ENCODE measurements around the gene MEGF11. TPM values are rescaled to one million over a fixed set of nuclear protein-coding genes. Genes with fewer than 3 reads are reported as not detected.
A peak's percentile ranks its signal among the peaks of the same experiment; 100 is the strongest.

The MEGF11 gene
- total and polyA plus RNA-seq, 10 donors: 0.02 to 0.61 (median 0.23) TPM; not detected in 4

GRCh38 chr15:66294932-66295235 is 41.3 kb upstream of the MEGF11 start:
- no peak for DNase-seq
- H3K9me3 ChIP-seq: no peaks in the 10 kb centered on the region
- peaks cover 12 to 66% (median 41%) of the 10 kb centered on the region in 6 donors for H3K4me1 ChIP-seq
- intact Hi-C loops (cut with DNase I; ENCODE audit: low total_unique reads): loop anchor here (5.0 kb wide), 1 partner anchor 202 kb away; the partner anchor contains the start of gene SNAPC5
- H3K27ac ChIP-seq: peak overlapping the region in 5 of 8 donors; percentile 90 to 96 (median 93)
- H3K36me3 ChIP-seq: peaks cover 0 to 25% (median 0%) of the 10 kb centered on the region in 6 donors
- no peak for TF ChIP-seq POLR2A (IDR thresholded peaks at IDR 0.05)
- TF ChIP-seq, protein P1, sequence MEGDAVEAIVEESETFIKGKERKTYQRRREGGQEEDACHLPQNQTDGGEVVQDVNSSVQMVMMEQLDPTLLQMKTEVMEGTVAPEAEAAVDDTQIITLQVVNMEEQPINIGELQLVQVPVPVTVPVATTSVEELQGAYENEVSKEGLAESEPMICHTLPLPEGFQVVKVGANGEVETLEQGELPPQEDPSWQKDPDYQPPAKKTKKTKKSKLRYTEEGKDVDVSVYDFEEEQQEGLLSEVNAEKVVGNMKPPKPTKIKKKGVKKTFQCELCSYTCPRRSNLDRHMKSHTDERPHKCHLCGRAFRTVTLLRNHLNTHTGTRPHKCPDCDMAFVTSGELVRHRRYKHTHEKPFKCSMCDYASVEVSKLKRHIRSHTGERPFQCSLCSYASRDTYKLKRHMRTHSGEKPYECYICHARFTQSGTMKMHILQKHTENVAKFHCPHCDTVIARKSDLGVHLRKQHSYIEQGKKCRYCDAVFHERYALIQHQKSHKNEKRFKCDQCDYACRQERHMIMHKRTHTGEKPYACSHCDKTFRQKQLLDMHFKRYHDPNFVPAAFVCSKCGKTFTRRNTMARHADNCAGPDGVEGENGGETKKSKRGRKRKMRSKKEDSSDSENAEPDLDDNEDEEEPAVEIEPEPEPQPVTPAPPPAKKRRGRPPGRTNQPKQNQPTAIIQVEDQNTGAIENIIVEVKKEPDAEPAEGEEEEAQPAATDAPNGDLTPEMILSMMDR (IDR thresholded peaks at IDR 0.05 in 8 of 11, conservative IDR thresholded peaks at IDR 0.05 in 3 of 11): no peak
- no peak for TF ChIP-seq POLR2AphosphoS5 (IDR thresholded peaks at IDR 0.05)
- 46 to 61% (median 57%) methylated on average over 3 of the region's 3 CpGs for WGBS, 5 donors
- H3K27me3 ChIP-seq (replicated peaks in 1 of 7): no peaks in the 10 kb centered on the region
- peak overlapping the region in 3 of 8 donors; percentile 75 to 88 (median 79) for H3K4me3 ChIP-seq

DNA sequence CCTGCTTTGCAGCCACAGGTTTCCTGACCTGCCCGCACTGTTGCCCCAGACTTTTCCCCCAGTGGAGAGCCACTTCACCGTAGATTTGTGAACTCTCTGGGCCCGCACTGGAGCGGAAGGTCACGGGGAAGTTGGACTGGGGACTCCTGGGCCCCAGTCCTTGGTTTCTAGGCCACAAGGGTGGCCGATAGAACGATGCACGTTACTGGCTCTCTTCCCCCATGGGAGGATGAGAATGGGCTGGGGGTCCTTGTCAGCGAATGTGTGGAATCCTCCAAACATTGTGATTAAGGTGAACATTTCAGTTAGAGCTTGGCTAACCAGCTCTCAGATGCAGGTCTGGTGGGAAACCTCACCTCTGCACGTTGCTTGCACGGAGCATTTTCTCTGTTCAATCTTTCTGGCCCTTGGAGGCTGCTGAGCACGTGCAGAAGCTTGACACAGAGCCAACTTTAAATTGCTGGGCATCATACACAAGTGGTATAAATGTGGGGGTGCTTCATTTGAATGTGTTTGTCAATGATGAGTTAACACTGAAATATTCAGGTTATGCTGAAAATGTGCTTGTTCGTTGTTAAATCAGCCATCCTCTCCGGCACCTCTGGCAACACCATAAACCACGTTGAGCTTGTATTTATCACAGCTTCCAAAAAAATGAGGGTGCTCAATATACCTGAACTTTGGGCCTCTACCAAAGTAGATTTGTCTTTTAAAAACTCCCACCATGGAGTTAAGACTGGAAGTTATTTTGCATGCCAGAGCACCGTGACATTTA is 40.8 kb upstream of the MEGF11 start:
- peaks cover 0 to 19% (median 0%) of the 10 kb centered on the region in 6 donors for H3K36me3 ChIP-seq
- no peaks in the 10 kb centered on the region for H3K27me3 ChIP-seq (replicated peaks in 1 of 7)
- intact Hi-C loops (cut with DNase I; ENCODE audit: low total_unique reads): loop anchor here (5.0 kb wide), 1 partner anchor 203 kb away; the partner anchor contains the start of gene SNAPC5
- no peaks in the 10 kb centered on the region for H3K9me3 ChIP-seq
- peak overlapping the region; percentile 81 to 96 (median 91) for H3K27ac ChIP-seq
- TF ChIP-seq POLR2AphosphoS5 (IDR thresholded peaks at IDR 0.05) (no peak), POLR2A (IDR thresholded peaks at IDR 0.05) (no peak)
- TF ChIP-seq, protein P1 (IDR thresholded peaks at IDR 0.05 in 8 of 11, conservative IDR thresholded peaks at IDR 0.05 in 3 of 11): no peak
- peaks cover 12 to 66% (median 41%) of the 10 kb centered on the region in 6 donors for H3K4me1 ChIP-seq
- H3K4me3 ChIP-seq: peak overlapping the region; percentile 58 to 88 (median 77)
- 5 to 9% (median 7%) methylated on average over 15 to 16 of the region's 16 CpGs for WGBS, 5 donors
- no peak for DNase-seq

- DNase-seq: peak; percentile 93
- TF ChIP-seq, protein P1 (IDR thresholded peaks at IDR 0.05 in 8 of 11, conservative IDR thresholded peaks at IDR 0.05 in 3 of 11): peak in 1 of 11 experiments; percentile 5
- peak in 1 of 3 donors; percentile 42 for TF ChIP-seq POLR2A (IDR thresholded peaks at IDR 0.05)
- TF ChIP-seq POLR2AphosphoS5 (IDR thresholded peaks at IDR 0.05): peak; percentile 74 to 80 (median 77)
- peaks cover 0 to 12% (median 0%) of the 10 kb centered on the region in 6 donors for H3K36me3 ChIP-seq
- peaks cover 12 to 68% (median 41%) of the 10 kb centered on the region in 6 donors for H3K4me1 ChIP-seq
- H3K27ac ChIP-seq: peak within 1 kb of the TSS; percentile 81 to 96 (median 91)
- no peaks in the 10 kb centered on the region for H3K27me3 ChIP-seq (replicated peaks in 1 of 7)
- H3K4me3 ChIP-seq: peak within 1 kb of the TSS; percentile 58 to 88 (median 77)
- no peaks in the 10 kb centered on the region for H3K9me3 ChIP-seq
- WGBS, 5 donors: 0 to 1% (median 0%) methylated on average over 1 to 92 of the region's 92 CpGs
- intact Hi-C loops (cut with DNase I; ENCODE audit: low total_unique reads): loop anchor here (5.0 kb wide), 1 partner anchor 204 kb away; the partner anchor contains the start of gene SNAPC5
Measured at GRCh38 chr15:66293419-66294156, 40.0 kb upstream of the MEGF11 start, which contains the start of gene DIS3L. Gene DIS3L, plus strand, starts transcription at chr15:66293568. Its CDS starts 29 bp downstream, at chr15:66293597.
